ENCODE data around the gene NRXN3. TPM values are rescaled to one million over a fixed set of nuclear protein-coding genes. Genes with fewer than 3 reads are reported as not detected.

The NRXN3 gene
- total and polyA plus RNA-seq, 5 donors, result 1.5 to 4.7 (median 4.0) TPM

- ATAC-seq (no peak), DNase-seq (no peak)
- intact Hi-C loops (cut with DNase I), result no loop called here
- WGBS, result 17% methylated on average over 8 of the region's 8 CpGs
- no peaks in the 10 kb centered on the region for H3K9me3 ChIP-seq (ENCODE audit: control insufficient read depth, low read length)
- no peak overlapping the region for H3K4me3 ChIP-seq (ENCODE audit: low read length)
- no peak overlapping the region for H3K27ac ChIP-seq (ENCODE audit: low read length)
- H3K4me1 ChIP-seq (ENCODE audit: control insufficient read depth, insufficient read depth, low read length), result no peaks in the 10 kb centered on the region
- no peaks in the 10 kb centered on the region for H3K27me3 ChIP-seq (ENCODE audit: control insufficient read depth, insufficient read depth)
Observed at GRCh38 chr14:79229383-79229909, 1059.3 kb downstream of the NRXN3 start.

- H3K27me3 ChIP-seq (ENCODE audit: control insufficient read depth, insufficient read depth), result no peaks in the 10 kb centered on the region
- intact Hi-C loops (cut with DNase I), result no loop called here
- H3K27ac ChIP-seq (ENCODE audit: low read length), result no peak overlapping the region
- H3K4me3 ChIP-seq (ENCODE audit: low read length), result no peak overlapping the region
- H3K4me1 ChIP-seq (ENCODE audit: control insufficient read depth, insufficient read depth, low read length), result no peaks in the 10 kb centered on the region
- DNase-seq, result no peak
- no peaks in the 10 kb centered on the region for H3K9me3 ChIP-seq (ENCODE audit: control insufficient read depth, low read length)
- no peak for ATAC-seq
Observed at GRCh38 chr14:79242666-79243065, 1072.5 kb downstream of the NRXN3 start.

- H3K4me3 ChIP-seq (ENCODE audit: low read length), result no peak overlapping the region
- H3K27me3 ChIP-seq (ENCODE audit: control insufficient read depth, insufficient read depth), result no peaks in the 10 kb centered on the region
- no peaks in the 10 kb centered on the region for H3K4me1 ChIP-seq (ENCODE audit: control insufficient read depth, insufficient read depth, low read length)
- intact Hi-C loops (cut with DNase I), result no loop called here
- no peaks in the 10 kb centered on the region for H3K9me3 ChIP-seq (ENCODE audit: control insufficient read depth, low read length)
- ATAC-seq (no peak), DNase-seq (no peak)
- WGBS, result 35% methylated on average over 3 of the region's 3 CpGs
- no peak overlapping the region for H3K27ac ChIP-seq (ENCODE audit: low read length)
Observed at GRCh38 chr14:79246173-79246572, 1076.0 kb downstream of the NRXN3 start.

- H3K4me1 ChIP-seq (ENCODE audit: control insufficient read depth, insufficient read depth, low read length), result no peaks in the 10 kb centered on the region
- H3K27me3 ChIP-seq (ENCODE audit: control insufficient read depth, insufficient read depth), result no peaks in the 10 kb centered on the region
- ATAC-seq (no peak), DNase-seq (no peak)
- 79% methylated on average over 2 of the region's 2 CpGs for WGBS
- no peak overlapping the region for H3K27ac ChIP-seq (ENCODE audit: low read length)
- H3K4me3 ChIP-seq (ENCODE audit: low read length), result no peak overlapping the region
- no peaks in the 10 kb centered on the region for H3K9me3 ChIP-seq (ENCODE audit: control insufficient read depth, low read length)
- intact Hi-C loops (cut with DNase I), result no loop called here
Observed at GRCh38 chr14:79248126-79248525, 1078.0 kb downstream of the NRXN3 start.

- Histone ChIP-seq H3K27ac (ENCODE audit: low read length) (no peak overlapping the region), H3K27me3 (ENCODE audit: control insufficient read depth, insufficient read depth) (no peaks in the 10 kb centered on the region), H3K9me3 (ENCODE audit: control insufficient read depth, low read length) (no peaks in the 10 kb centered on the region), H3K4me3 (ENCODE audit: low read length) (no peak overlapping the region), H3K4me1 (ENCODE audit: control insufficient read depth, insufficient read depth, low read length) (no peaks in the 10 kb centered on the region)
- 44% methylated on average over 3 of the region's 3 CpGs for WGBS
- ATAC-seq, result no peak
- DNase-seq, result no peak
- intact Hi-C loops (cut with DNase I), result no loop called here
Observed at GRCh38 chr14:79248771-79249170, 1078.6 kb downstream of the NRXN3 start.

GRCh38 chr14:79251278-79251677, 1081.1 kb downstream of the NRXN3 start:
- intact Hi-C loops (cut with DNase I), result no loop called here
- no peak for ATAC-seq
- 74% methylated on average over 4 of the region's 4 CpGs for WGBS

GRCh38 chr14:79253576-79253975, 1083.4 kb downstream of the NRXN3 start:
- no peak overlapping the region for H3K27ac ChIP-seq (ENCODE audit: low read length)
- no peaks in the 10 kb centered on the region for H3K4me1 ChIP-seq (ENCODE audit: control insufficient read depth, insufficient read depth, low read length)
- H3K4me3 ChIP-seq (ENCODE audit: low read length), result no peak overlapping the region
- ATAC-seq, result no peak
- no peaks in the 10 kb centered on the region for H3K27me3 ChIP-seq (ENCODE audit: control insufficient read depth, insufficient read depth)
- WGBS, result 76% methylated on average over 3 of the region's 3 CpGs
- DNase-seq, result no peak
- intact Hi-C loops (cut with DNase I), result no loop called here
- H3K9me3 ChIP-seq (ENCODE audit: control insufficient read depth, low read length), result no peaks in the 10 kb centered on the region

More at GRCh38 chr14:79251278-79251677, 1081.1 kb downstream of the NRXN3 start:
- Histone ChIP-seq H3K4me1 (ENCODE audit: control insufficient read depth, insufficient read depth, low read length) (no peaks in the 10 kb centered on the region), H3K27me3 (ENCODE audit: control insufficient read depth, insufficient read depth) (no peaks in the 10 kb centered on the region), H3K9me3 (ENCODE audit: control insufficient read depth, low read length) (no peaks in the 10 kb centered on the region), H3K27ac (ENCODE audit: low read length) (no peak overlapping the region), H3K4me3 (ENCODE audit: low read length) (no peak overlapping the region)
- DNase-seq, result no peak

GRCh38 chr14:79254069-79254775, 1084.0 kb downstream of the NRXN3 start:
- Histone ChIP-seq H3K4me1 (ENCODE audit: control insufficient read depth, insufficient read depth, low read length) (no peaks in the 10 kb centered on the region), H3K9me3 (ENCODE audit: control insufficient read depth, low read length) (no peaks in the 10 kb centered on the region), H3K27me3 (ENCODE audit: control insufficient read depth, insufficient read depth) (no peaks in the 10 kb centered on the region), H3K4me3 (ENCODE audit: low read length) (no peak overlapping the region), H3K27ac (ENCODE audit: low read length) (no peak overlapping the region)
- ATAC-seq, result no peak
- no peak for DNase-seq
- 63% methylated on average over 3 of the region's 3 CpGs for WGBS
- intact Hi-C loops (cut with DNase I), result no loop called here

GRCh38 chr14:79256380-79256779, 1086.2 kb downstream of the NRXN3 start:
- WGBS, result 65% methylated on average over 2 of the region's 2 CpGs
- no peak overlapping the region for H3K4me3 ChIP-seq (ENCODE audit: low read length)
- no peak overlapping the region for H3K27ac ChIP-seq (ENCODE audit: low read length)
- intact Hi-C loops (cut with DNase I), result no loop called here
- no peak for DNase-seq
- no peaks in the 10 kb centered on the region for H3K9me3 ChIP-seq (ENCODE audit: control insufficient read depth, low read length)
- no peaks in the 10 kb centered on the region for H3K27me3 ChIP-seq (ENCODE audit: control insufficient read depth, insufficient read depth)
- no peaks in the 10 kb centered on the region for H3K4me1 ChIP-seq (ENCODE audit: control insufficient read depth, insufficient read depth, low read length)
- no peak for ATAC-seq

GRCh38 chr14:79260406-79260805, 1090.2 kb downstream of the NRXN3 start:
- Histone ChIP-seq H3K4me3 (ENCODE audit: low read length) (no peak overlapping the region), H3K27ac (ENCODE audit: low read length) (no peak overlapping the region), H3K27me3 (ENCODE audit: control insufficient read depth, insufficient read depth) (no peaks in the 10 kb centered on the region), H3K4me1 (ENCODE audit: control insufficient read depth, insufficient read depth, low read length) (no peaks in the 10 kb centered on the region), H3K9me3 (ENCODE audit: control insufficient read depth, low read length) (no peaks in the 10 kb centered on the region)
- intact Hi-C loops (cut with DNase I), result no loop called here
- no peak for ATAC-seq
- DNase-seq, result no peak
- 91% methylated on average over 3 of the region's 3 CpGs for WGBS

- no peaks in the 10 kb centered on the region for H3K4me1 ChIP-seq (ENCODE audit: control insufficient read depth, insufficient read depth, low read length)
- no peaks in the 10 kb centered on the region for H3K27me3 ChIP-seq (ENCODE audit: control insufficient read depth, insufficient read depth)
- intact Hi-C loops (cut with DNase I), result no loop called here
- H3K4me3 ChIP-seq (ENCODE audit: low read length), result no peak overlapping the region
- 73% methylated on average over 4 of the region's 4 CpGs for WGBS
- no peaks in the 10 kb centered on the region for H3K9me3 ChIP-seq (ENCODE audit: control insufficient read depth, low read length)
- no peak overlapping the region for H3K27ac ChIP-seq (ENCODE audit: low read length)
- DNase-seq (no peak), ATAC-seq (no peak)
Observed at GRCh38 chr14:79265366-79265946, 1095.3 kb downstream of the NRXN3 start.
